GM12891 (cell line): ENCODE measurements around the gene MAP4K3.
"Not testable (repeated sequence)": the region's sequence is repeated elsewhere in the genome, so short reads cannot be mapped to it uniquely, and the experiment has no call there.

Experiments
- DNase-seq: peaks from one replicate; pipeline ENCODE4 v3.0.0; 2011; ENCODE audit warnings: low spot score; ENCODE audit not compliant: insufficient read length
- FAIRE-seq: peaks from 2 replicates; lab custom pipeline; 2011; peaks lifted over from hg19 to GRCh38; lab: Jason Lieb, UNC
- PAX5 ChIP-seq: IDR thresholded peaks from 2 replicates; pipeline ENCODE4 v1.6.1; 2011; ENCODE audit warnings: low read length, moderate library complexity, mild to moderate bottlenecking; ENCODE audit not compliant: insufficient read depth, severe bottlenecking
- POLR2A ChIP-seq: IDR thresholded peaks from 2 replicates; pipeline ENCODE4 v1.6.1; 2011; ENCODE audit warnings: low read depth, low read length, control low read depth
- POLR2AphosphoS5 ChIP-seq: IDR thresholded peaks from 2 replicates; pipeline ENCODE4 v1.6.1; 2011; ENCODE audit warnings: low read depth, low read length, control low read depth
- POU2F2 ChIP-seq: IDR thresholded peaks from 2 replicates; pipeline ENCODE4 v1.6.1; 2011; ENCODE audit warnings: low read depth, mild to moderate bottlenecking, control low read depth, low read length, moderate library complexity
- SPI1 ChIP-seq: IDR thresholded peaks from 2 replicates; pipeline ENCODE4 v1.6.1; 2011; ENCODE audit warnings: low read depth, low read length, control low read depth
- TAF1 ChIP-seq: IDR thresholded peaks from 2 replicates; pipeline ENCODE4 v1.6.1; 2011; ENCODE audit warnings: low read depth, low read length, control low read depth

The MAP4K3 gene

DNA sequence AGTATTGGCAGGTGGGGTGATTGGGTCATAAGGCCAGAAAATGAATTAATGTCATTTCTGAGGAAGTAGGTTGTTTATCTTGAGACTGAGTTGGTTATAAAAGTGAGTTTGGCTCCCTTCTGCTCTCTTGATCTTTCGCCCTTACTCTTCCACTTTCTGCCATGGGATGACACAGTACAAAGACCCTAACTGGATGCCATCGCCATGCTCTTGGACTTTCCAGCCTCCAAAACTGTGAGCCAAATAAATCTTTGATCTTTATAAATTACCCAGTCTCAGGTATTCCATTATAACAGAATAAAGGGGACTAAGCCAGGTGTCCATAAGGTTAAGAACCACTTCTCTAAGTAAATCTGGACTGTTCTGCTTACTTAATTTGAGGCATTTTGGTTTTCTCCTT is 44.4 kb downstream of the MAP4K3 start:
- TF ChIP-seq POLR2A (no peak), POLR2AphosphoS5 (no peak), TAF1 (no peak), POU2F2 (no peak), SPI1 (no peak), PAX5 (no peak)
- DNase-seq = no peak
- FAIRE-seq = no peak

DNA sequence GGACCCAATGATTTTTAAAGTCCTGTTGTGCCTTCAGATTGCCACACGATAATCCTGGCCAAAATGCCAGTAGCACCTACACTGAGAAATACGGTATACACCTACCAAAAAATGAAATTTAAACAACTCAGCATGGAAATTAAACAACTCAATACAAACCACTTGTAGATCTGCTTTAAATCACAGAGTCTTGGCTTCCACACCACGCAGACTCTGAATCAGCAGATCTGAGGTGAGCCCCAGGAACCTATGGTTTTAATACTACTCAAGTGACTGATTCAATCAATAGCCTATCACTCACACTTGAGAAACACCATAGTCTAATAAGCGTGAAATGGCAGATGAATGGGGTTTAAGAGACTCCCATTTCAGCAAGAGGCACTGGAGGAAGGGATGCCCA is 46.9 kb downstream of the MAP4K3 start:
- TF ChIP-seq PAX5 (no peak), POU2F2 (no peak)
- FAIRE-seq = no peak
- DNase-seq = no peak

DNA sequence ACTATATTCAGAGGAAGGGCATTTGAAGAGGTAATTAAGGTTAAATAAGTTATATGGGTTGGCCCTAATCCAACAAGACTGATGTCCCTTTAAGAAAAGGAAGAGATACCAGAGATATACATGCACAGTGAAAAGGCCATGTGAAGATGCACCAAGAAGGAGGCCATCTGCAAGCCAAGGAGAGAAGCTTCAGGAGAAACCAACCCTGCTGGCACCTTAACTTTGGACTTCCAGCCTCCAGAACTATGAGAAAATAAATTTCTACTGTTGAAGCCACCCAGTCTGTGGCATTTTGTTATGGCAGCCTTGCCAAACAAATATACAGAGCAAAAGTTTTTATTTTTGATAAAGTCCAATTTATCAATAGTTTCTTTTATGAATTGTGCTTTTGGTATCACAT is 51.0 kb downstream of the MAP4K3 start:
- FAIRE-seq = no peak
- TF ChIP-seq POLR2A (no peak), TAF1 (no peak), SPI1 (no peak), POLR2AphosphoS5 (no peak), POU2F2 (no peak), PAX5 (no peak)
- no peak for DNase-seq

DNA sequence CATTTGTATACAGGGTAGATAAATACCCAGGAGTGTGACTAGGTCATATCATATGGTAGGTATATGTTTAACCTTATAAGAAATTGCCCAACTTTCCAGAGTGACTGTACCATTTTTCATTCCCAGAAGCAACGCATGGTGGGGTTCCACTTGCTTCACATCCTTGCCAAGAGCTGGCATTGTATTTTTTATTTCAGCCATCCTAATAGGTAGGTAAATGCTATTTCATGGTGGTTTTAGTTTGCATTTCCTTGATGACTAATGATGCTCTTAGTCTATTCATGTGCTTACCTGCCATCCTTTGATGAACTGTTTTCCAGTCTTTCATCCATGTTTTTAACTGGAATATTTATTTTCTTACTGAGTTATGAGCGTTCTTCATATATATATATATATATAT is 51.9 kb downstream of the MAP4K3 start:
- FAIRE-seq (no peak), DNase-seq (no peak)
- no peak for TF ChIP-seq POLR2AphosphoS5
- TF ChIP-seq SPI1 = no peak
- TF ChIP-seq POU2F2 = no peak
- TF ChIP-seq PAX5 = no peak
- no peak for TF ChIP-seq POLR2A
- no peak for TF ChIP-seq TAF1

DNA sequence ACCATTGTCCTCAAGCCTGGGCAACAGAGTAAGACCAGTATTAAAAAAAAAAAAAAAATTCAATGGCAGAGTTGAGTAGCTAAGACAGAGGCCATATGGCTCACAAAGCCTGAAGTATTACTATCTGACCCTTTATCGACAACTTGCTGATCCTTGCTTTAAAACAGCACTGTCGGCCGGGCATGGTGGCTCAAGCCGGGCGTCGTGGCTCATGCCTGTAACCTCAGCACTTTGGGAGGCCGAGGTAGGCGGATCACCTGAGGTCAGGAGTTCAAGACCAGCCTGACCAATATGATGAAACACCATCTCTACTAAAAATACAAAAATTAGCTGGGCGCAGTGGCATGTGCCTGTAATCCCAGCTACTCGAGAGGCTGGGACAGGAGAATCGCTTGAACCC is 53.0 kb downstream of the MAP4K3 start:
- not testable (repeated sequence) for DNase-seq, FAIRE-seq

DNA sequence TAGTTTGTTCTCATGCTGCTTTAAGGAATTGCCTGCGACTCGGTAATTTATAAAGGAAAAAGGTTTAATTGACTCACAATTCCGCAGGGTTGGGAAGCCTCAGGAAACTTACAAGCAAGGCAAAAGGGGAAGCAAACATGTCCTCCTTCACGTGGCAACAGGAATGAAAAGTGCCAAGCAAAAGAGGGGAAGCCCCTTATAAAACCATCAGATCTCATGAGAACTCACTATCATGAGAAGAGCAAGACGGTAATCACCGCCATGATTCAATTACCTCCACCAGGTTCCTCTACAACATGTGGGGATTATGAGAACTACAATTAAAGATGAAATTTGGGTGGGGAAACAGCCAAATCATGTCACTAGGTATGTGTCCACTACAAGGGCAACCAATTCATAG is 53.9 kb downstream of the MAP4K3 start:
- TF ChIP-seq POLR2AphosphoS5 (no peak), TAF1 (no peak), POU2F2 (no peak), PAX5 (no peak)
- DNase-seq (no peak), FAIRE-seq (no peak)

DNA sequence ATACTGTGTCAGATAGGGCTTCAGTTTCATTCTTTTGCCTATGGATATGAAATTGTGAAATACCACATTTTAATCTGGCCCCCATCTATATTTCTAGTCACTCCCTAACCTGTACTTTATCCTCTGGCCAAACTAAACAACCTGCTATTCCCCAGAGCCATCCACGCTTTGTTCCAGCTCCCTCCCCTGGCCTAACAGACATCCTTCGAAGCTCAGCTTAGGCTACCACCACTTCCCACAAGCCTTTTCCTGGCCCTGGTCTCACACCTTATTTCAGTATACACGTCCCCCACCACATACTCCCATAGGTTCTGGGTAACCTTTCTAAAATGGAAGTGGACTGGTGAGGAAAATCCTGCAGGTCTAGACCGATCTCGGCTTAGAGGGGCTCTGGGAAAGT is 55.4 kb downstream of the MAP4K3 start:
- FAIRE-seq (no peak), DNase-seq (no peak)
- TF ChIP-seq PAX5 (no peak), TAF1 (no peak), POLR2AphosphoS5 (no peak), SPI1 (no peak), POU2F2 (no peak), POLR2A (no peak)

DNA sequence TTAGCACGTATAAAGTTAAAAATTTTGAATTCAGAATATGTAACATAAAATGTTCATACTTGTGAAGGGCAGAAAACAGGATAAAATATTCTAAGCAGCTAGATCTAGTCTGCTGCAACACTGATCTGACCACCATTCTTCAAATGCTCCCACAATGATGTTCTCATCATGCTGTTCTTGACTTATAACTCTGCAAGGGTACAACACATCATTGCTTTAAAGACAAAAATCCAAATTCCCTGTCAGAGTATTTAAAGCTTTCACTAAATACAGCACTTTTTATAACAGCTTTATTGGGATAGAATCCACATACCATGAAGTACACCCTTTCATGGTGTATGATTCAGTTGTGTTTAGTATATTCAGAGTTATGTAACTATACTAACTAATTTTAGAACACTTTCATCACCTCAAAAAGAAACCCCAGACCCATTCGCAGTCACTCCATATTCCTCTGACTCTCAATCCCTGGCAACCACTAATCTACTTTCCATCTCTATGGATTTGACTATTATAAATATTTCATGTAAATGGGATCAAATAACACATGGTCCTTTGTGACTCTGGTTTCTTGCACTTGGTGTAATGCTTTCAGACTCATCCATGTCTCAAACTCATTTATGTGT is 56.4 kb downstream of the MAP4K3 start:
- TF ChIP-seq SPI1 = no peak
- no peak for DNase-seq
- FAIRE-seq = peak; percentile 23

DNA sequence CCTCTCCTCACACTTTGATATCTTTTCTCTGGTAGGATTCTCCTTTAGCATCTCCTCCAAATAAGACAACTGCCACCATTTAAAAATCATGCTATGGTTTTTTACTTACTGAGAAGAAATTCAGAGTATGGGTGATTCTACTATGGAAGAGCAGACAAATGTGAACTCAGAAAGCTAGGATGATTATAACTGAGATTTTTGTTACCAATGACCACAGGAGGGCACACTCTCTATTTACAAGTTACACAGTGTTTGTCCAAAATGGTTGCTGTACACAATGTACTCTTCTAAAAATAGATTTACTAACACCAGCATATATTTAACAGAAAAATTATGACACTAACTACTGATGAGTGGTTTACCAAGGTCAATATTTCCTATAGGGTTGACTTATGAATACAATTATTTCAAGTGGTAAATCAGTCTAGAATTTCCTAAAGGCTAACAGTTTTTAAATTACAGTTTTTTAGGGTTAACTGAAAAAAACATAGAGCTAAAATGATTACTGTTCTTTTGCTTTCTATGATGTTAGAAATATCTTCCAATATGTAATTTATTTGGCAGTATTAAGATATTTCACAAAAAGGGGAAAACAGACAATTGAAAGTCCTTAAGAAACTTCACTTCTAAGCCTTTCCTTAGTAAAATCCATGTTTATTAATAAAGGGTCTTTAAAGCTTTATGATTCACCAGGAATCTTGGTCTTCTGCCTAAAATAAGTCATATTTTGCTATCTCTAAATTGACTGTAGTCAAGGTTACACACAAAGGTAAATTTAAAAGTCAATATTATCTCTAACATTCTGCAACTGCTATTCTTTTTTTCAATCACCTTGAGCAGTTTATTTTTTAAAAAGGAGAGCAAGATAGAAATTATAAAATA is 57.2 kb downstream of the MAP4K3 start:
- DNase-seq (no peak), FAIRE-seq (peak; percentile 92)
- no peak for TF ChIP-seq POLR2AphosphoS5
- TF ChIP-seq SPI1 = no peak
- no peak for TF ChIP-seq POU2F2
- no peak for TF ChIP-seq POLR2A
- no peak for TF ChIP-seq TAF1
- no peak for TF ChIP-seq PAX5

DNA sequence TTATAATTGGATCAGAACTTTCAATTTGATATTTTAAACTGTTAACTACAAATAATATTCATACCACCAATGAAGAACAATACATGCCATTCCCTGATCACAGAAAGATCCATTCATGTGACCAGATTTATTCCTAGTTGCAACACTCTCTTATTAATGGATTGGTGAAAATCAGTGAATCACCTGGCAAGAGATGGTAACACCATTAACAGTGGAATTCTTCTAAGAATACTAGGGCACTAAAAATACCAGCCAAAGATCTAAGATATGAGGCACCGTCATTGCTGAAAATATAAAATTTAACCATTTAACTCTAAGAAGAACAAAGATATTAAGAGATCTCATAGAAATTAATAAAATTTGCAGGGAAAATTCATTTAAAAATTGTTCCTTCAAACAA is 58.1 kb downstream of the MAP4K3 start:
- DNase-seq (no peak), FAIRE-seq (no peak)
- TF ChIP-seq POLR2AphosphoS5 (no peak), POLR2A (no peak), TAF1 (no peak), PAX5 (no peak), POU2F2 (no peak), SPI1 (no peak)

DNA sequence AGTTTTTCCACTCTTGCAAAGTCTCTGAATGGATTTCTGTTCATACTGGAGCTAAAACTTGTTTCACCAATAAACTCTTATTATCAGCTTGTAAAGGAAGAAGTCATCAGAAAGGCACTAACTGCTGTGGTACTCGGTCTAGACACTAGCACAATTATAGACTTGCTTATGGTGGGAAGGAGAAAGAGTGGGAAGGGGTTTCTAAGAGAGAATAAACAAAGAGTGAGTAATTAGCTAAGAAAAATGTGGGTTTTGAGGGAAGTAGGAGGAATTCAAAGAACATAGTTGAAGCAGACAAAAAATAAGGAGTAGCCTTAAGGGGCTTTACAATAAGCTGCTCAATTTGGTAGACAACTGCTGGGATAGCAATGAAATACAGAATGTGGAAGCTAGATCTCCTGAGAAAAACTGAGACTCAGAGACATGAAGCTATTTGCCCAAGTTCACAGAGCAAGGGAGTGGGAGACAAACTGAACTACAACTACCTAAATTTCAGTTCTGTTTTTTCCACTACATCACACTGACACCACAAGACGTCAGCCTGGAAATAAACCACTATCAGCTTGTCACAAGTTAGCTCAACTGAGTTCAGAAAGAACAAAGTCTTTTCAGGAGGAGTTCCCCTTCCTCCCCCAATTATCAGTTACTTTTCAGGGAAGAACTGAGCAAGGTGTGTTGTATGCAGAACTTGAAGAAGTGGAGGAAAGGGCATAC is 59.7 kb downstream of the MAP4K3 start:
- TF ChIP-seq POLR2AphosphoS5 = no peak
- TF ChIP-seq SPI1 = peak; percentile 98
- TF ChIP-seq POU2F2 = no peak
- peak; percentile 10 for DNase-seq
- FAIRE-seq = peak; percentile 100
